HL-60 (cell line): ENCODE data around the gene SLC27A2.

Experiments
- DNase-seq, 2 experiments: peaks; one replicate each; pipeline ENCODE4 v3.0.0-alpha.2; 2010 to 2020; ENCODE audit warnings: low read depth in 1 of 2, low spot score in 1 of 2
- H3K27ac ChIP-seq: fragments of 250-450 bp; sonication (Bioruptor Pico); replicated peaks from 2 replicates; pipeline ENCODE4 v1.5.1; 2020; ENCODE audit warnings: mild to moderate bottlenecking, moderate library complexity
- H3K27me3 ChIP-seq: fragments of 250-450 bp; sonication (Bioruptor Pico); 2 replicates; pipeline ENCODE4 v1.5.1; 2021; ENCODE audit warnings: mild to moderate bottlenecking, moderate library complexity; ENCODE audit not compliant: insufficient read depth, poor library complexity, severe bottlenecking
- H3K4me3 ChIP-seq: replicated peaks from 2 replicates; pipeline ENCODE4 v1.5.1; 2011; ENCODE audit warnings: mild to moderate bottlenecking, control low read depth, low read length; ENCODE audit not compliant: insufficient read depth
- CTCF ChIP-seq: IDR thresholded peaks from one replicate; pipeline ENCODE4 v1.5.1; 2011; ENCODE audit warnings: low read length, control low read depth, inconsistent platforms; ENCODE audit not compliant: insufficient read depth
- GABPA ChIP-seq: IDR thresholded peaks from 2 replicates; pipeline ENCODE4 v1.6.1; 2012; ENCODE audit warnings: low read depth
- POLR2AphosphoS5 ChIP-seq: IDR thresholded peaks from 2 replicates; pipeline ENCODE4 v1.6.1; 2012; ENCODE audit warnings: low read depth
- SPI1 ChIP-seq: IDR thresholded peaks from 2 replicates; pipeline ENCODE4 v1.6.1; 2012; ENCODE audit warnings: low read depth, mild to moderate bottlenecking, borderline replicate concordance
- TF ChIP-seq, protein P1 (sequence below): IDR thresholded peaks from 2 replicates; pipeline ENCODE4 v1.6.1; 2012; ENCODE audit warnings: low read depth; ENCODE audit not compliant: insufficient replicate concordance

Gene SLC27A2

DNA sequence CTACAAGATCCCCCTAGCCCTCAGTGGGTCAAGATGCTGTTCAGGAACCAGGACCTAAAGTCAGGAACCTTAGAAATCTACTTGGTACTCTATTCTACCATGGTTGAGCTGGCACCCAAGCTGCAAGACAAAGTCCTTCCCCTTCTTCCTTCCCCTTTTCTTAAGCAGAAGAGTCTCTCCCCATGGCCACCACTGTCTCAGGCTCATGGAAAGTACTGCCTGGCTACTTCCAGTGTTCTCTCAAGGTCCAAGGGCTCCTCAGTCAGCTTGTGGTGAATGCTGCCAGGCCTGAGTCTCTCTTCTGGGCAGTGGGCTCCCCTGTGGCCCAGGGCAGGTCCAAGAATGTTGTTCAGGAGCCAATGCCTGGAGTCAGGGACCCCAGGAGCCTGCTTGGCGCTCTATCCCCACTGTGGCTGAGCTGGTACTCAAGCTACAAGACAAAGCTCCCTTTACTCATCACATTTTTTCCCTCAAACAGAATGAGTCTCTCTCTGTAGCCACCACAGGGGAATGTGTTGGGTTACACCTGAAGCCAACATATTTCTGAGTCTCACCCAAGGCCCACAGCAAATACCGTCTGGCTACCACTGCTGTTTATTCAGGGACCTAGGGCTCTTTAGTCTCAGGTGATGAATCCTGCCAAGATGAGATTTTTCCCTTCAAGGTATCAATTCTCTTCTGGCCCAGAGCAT is 18.1 kb upstream of the SLC27A2 start:
- H3K4me3 ChIP-seq: no peak overlapping the region
- H3K27ac ChIP-seq: peak overlapping the region; percentile 55
- peak in 1 of 2 experiments; percentile 77 for DNase-seq
- H3K27me3 ChIP-seq: no peaks in the 10 kb centered on the region
- no peak for TF ChIP-seq GABPA
- TF ChIP-seq SPI1: peak; percentile 37; the same call in 1 of the 2 replicates

DNA sequence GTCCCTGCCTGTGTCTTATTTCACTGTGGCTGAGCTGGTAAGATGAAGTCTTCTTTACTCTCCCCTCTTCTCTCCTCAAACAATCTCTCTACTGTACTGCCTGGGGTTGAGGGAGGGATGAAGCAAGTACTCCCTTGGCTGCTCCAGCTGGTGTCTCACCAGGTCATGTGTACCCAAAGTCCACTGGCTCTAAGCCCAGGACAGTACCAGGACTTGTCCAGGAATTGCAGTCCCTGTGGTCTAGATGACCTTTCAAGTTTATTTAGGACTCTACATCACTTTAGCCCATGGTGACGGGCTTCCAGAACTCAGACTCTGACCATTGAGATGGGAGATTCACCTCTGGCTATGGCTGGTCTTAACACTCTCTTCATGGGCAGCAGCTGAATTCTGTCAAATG is 17.5 kb upstream of the SLC27A2 start:
- TF ChIP-seq, protein P1, sequence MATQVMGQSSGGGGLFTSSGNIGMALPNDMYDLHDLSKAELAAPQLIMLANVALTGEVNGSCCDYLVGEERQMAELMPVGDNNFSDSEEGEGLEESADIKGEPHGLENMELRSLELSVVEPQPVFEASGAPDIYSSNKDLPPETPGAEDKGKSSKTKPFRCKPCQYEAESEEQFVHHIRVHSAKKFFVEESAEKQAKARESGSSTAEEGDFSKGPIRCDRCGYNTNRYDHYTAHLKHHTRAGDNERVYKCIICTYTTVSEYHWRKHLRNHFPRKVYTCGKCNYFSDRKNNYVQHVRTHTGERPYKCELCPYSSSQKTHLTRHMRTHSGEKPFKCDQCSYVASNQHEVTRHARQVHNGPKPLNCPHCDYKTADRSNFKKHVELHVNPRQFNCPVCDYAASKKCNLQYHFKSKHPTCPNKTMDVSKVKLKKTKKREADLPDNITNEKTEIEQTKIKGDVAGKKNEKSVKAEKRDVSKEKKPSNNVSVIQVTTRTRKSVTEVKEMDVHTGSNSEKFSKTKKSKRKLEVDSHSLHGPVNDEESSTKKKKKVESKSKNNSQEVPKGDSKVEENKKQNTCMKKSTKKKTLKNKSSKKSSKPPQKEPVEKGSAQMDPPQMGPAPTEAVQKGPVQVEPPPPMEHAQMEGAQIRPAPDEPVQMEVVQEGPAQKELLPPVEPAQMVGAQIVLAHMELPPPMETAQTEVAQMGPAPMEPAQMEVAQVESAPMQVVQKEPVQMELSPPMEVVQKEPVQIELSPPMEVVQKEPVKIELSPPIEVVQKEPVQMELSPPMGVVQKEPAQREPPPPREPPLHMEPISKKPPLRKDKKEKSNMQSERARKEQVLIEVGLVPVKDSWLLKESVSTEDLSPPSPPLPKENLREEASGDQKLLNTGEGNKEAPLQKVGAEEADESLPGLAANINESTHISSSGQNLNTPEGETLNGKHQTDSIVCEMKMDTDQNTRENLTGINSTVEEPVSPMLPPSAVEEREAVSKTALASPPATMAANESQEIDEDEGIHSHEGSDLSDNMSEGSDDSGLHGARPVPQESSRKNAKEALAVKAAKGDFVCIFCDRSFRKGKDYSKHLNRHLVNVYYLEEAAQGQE: no peak
- Histone ChIP-seq H3K27me3 (no peaks in the 10 kb centered on the region), H3K4me3 (no peak overlapping the region), H3K27ac (no peak overlapping the region)
- DNase-seq: no peak

DNA sequence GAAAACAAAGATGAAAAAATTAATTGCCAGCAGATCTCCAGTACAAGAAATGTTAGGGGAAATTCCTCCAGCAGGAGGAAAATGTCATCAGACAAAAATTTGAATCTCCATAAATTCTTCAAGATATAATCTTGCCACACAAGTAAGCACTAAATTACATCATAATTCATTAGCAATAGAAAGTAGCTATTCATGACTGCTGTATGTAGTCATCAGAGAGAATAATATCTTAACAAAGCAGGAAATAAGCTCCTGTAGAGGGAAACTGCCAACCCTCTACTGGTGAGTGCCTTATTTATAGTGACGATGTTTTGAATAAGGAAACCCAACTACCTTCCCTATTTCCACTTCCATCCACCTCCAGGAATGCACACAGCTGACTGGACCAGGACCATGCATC is 15.8 kb upstream of the SLC27A2 start:
- Histone ChIP-seq H3K27ac (no peak overlapping the region), H3K4me3 (no peak overlapping the region), H3K27me3 (no peaks in the 10 kb centered on the region)
- TF ChIP-seq GABPA (no peak), POLR2AphosphoS5 (no peak), SPI1 (no peak)
- TF ChIP-seq, protein P1: no peak
- peak in 1 of 2 experiments; percentile 26 for DNase-seq

- no peak for DNase-seq
- H3K27me3 ChIP-seq: no peaks in the 10 kb centered on the region
- no peak overlapping the region for H3K4me3 ChIP-seq
- TF ChIP-seq, protein P1: no peak
- TF ChIP-seq CTCF (no peak), SPI1 (no peak), POLR2AphosphoS5 (no peak), GABPA (no peak)
- no peak overlapping the region for H3K27ac ChIP-seq
Measured at GRCh38 chr15:50167110-50167509, 14.9 kb upstream of the SLC27A2 start.
